GM19099 (cell line): ENCODE data around the gene ASPRV1.

Source experiments
- POLR2A ChIP-seq: IDR thresholded peaks from 3 replicates; pipeline ENCODE4 v1.6.1; 2011; ENCODE audit warnings: low read depth; ENCODE audit not compliant: insufficient read length; ENCODE audit errors: extremely low read depth

ASPRV1 gene

DNA sequence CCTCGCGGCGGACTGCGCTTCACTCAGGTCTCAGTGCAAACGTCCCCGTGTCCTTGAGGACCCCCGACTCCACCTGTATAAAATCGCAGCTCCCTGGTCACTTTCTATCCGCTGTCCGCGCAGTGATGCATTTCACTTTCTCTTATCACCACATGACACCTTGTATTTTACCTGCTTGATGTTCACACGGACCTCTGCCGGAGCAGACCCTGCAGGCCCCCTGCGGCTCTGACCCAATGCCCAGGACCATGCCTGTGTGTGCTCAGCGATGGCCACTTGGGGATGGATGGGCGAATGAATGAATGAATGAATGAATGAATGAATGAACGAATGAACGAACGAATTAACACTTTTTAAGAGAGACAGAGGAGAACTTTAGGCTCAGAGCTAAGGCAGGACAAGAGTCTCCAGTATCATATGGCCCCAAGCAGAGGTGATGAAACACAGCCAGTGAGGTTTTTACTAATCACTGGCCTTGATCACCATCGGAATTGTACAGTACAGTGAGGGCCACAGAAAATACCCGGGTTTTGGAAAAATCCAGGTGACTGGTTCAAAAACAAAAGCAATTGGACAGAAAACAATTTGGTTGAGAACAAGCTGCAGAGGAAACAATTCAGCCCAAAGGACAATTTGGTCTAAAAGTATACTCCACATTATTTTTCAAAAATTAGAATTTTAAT is 12.3 kb downstream of the ASPRV1 start:
- TF ChIP-seq POLR2A: no peak

DNA sequence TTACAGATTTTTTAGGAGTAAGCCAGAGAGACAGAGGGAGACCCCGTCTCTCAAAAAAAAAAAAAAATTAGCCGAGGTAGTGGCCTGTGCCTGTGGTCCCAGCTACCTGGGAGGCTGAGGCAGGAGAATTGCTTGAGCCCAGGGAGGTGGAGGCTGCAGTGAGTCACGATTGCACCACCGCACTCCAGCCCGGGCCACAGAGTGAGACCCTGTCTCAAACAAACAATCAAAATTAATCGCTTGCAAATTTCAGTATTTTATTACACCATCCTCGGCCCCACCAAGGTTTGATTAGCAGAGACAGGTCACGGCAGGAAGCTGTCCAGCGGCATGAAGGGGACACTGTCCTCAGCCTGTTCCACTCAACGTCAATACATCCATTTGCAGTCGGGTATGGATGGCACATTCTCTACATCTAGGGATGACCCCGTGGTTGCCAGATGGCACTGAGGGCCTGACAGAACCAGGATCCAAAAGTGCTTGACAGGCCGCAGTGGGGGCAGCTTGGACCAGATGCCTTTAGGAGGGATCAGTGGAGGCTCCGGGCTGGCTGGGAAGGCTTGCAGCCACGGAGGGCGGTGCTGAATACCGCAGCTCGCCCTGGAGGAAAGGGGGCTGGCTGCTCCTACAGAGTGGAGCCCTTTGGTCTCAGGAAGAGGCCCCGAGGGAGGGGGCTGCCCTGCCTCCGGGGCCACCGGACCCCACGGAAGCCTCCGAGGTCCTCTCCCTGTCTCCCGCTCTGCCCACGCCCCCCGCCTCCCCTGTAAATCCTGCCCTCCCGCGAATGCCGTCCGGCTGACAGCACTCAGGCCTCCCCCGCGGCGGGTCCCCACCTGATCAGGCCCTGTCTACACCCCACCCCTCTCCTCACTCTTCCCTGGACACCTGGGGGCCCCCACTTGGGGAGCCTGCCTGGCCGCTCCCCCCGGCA is 13.1 kb downstream of the ASPRV1 start:
- no peak for TF ChIP-seq POLR2A

GRCh38 chr2:69947325-69947931 is 14.0 kb downstream of the ASPRV1 start:
- no peak for TF ChIP-seq POLR2A

DNA sequence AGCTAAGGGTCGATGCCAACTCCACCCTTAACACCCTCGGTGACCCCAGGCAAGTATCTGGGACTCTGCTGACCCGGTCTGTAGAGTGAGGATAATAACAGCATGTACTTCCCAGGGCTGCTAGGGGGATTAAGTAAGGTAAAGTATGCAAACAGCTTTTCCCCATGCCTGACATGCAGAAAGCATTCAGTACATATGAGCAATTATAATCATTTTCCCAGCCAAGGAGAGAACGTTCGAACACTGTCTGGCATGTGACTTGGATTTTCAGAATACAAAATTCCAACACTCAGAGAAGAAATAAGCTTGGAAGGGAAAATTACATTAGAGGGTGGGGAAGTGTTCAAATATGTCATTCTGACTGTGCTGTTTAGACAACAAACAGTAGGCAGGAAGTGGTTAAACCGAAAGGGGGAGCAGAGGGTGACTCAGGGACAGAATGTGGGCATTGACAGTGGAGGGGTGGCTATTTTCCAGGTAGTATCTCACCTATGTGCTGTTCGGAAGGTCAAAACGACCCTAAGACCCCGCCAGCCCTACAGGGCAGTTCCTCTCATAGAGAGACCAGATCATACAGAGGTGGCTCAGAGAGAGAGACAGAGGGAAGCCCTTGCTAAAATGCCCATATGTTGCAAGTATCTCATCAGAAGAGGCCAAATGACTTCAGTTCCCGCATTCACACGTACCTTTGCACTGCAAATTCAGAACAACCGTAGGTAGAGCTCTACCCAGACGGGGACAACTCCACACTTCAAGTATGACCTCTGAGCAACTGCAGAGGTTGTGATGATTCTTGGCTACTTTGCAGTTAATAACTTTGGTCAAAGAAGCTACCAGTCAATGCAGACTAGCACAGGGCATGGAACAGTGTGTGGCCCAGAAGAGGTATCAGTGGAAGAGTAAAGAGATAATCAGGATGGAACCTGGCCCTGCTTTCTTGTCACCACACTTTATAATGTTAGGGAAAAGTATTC is 14.8 kb downstream of the ASPRV1 start:
- TF ChIP-seq POLR2A: no peak

GRCh38 chr2:69945941-69946340 is 15.5 kb downstream of the ASPRV1 start:
- no peak for TF ChIP-seq POLR2A

- no peak for TF ChIP-seq POLR2A
These were observed 16.0 kb downstream of the ASPRV1 start for GRCh38 chr2:69945441-69945840.

DNA sequence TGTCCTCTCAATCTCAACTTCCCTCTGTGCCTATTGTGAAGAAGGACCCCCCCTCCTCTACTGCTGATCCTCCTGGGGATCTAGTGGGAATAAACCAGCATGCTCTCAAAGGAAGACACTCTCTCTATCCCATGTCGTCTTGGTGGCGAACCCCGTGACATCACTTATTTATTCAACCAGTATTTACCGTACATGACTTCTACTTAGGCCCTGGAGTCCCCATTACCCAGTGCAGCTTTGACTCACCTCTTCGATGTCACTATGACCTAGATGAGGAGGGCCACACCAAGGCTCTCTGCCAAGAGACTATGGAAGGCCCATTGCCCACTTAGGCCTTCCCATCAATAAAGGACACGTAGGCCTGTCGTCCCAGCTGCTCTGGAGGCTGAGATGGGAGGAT is 16.7 kb downstream of the ASPRV1 start:
- TF ChIP-seq POLR2A: no peak

GRCh38 chr2:69943843-69944525 is 17.4 kb downstream of the ASPRV1 start:
- TF ChIP-seq POLR2A: no peak

DNA sequence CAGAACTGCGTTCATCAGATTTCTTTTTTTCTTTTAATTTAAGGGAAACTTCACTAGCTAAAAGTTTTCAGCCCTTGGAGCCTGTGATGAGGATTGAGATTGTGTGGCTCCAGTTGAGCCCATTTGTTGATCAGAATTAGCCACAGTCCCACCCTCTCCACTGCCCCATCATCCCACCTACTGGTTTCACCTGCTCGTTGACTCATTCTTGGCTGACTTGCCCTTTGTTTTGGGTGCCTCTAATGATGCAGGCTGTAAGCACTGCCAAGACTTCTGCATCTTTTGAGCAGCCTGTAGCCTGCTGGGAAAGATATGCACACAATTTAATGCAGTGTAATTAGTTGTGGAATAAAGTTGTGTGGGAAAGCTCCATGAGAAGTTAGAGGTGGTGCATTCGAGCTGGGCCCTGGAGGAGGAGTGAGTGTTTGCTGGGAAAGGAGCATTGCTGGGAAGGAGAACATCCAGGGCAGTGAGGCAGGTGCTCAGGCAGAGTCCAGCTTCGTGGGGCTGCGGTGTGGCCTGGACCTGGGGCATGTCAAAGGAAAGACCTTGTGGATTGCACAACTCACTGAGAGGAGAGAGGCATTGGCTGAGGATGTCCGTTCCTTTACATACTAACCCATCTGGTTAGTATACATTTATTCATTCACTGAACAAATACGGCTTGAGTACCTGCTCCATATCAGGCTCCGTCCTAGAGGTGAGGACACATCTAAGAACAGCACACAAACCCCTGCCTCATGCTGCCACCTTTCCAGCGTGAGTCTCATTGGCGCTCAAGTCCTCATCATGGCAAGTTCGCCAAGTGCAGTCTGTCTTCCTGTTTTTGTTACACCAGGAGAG is 18.2 kb downstream of the ASPRV1 start:
- no peak for TF ChIP-seq POLR2A

DNA sequence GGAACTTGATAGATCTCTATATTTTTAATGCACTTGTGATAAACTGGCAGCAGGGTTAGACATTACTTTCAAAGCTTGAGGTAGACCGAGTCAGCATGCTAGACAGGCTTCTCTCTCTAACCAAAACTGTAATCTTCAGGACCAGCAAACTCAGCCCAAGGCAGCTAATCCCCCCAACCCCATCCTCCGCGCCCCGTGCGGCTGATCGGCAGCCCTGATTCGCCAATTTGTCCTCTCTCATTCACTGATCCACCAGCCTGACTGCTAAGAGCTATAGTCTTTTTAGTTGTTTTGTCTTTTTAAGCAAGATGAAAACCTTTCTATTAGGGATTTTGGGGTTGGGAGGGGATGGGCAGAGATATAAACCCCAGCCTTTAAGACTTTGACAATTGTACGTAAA is 20.7 kb downstream of the ASPRV1 start:
- no peak for TF ChIP-seq POLR2A

- TF ChIP-seq POLR2A: no peak
These were observed 21.7 kb downstream of the ASPRV1 start for GRCh38 chr2:69939722-69940121.

DNA sequence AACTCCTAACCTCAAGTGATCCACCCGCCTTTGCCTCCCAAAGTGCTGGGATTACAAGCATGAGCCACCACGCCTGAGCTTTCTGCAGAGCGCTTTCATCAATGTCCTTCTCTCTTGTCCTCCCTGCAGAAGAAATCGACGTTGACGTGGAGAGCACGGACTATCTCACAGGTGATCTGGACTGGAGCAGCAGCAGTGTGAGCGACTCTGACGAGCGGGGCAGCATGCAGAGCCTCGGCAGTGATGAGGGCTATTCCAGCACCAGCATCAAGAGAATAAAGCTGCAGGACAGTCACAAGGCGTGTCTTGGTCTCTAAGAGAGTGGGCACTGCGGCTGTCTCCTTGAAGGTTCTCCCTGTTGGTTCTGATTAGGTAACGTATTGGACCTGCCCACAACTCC is 23.5 kb downstream of the ASPRV1 start:
- TF ChIP-seq POLR2A: no peak

- no peak for TF ChIP-seq POLR2A
These were observed 24.5 kb downstream of the ASPRV1 start for GRCh38 chr2:69936906-69937305.
